GM15510 (cell line): ENCODE results near the gene PCDH12.
A peak's percentile ranks its signal among the peaks of the same experiment; 100 is the strongest.

Experiments used
- POLR2A ChIP-seq: IDR thresholded peaks from 3 replicates; pipeline ENCODE4 v1.6.1; 2011; ENCODE audit warnings: borderline replicate concordance; ENCODE audit not compliant: insufficient read length; ENCODE audit errors: extremely low read depth

Gene PCDH12

GRCh38 chr5:141969783-141970771 lies 12.1 kb upstream of the PCDH12 start:
- TF ChIP-seq POLR2A, result no peak

GRCh38 chr5:141968914-141969608 lies 11.1 kb upstream of the PCDH12 start, which contains the start of gene RNF14:
Gene RNF14 (plus strand): TSS chr5:141969105. CDS start chr5:141973589, 4,484 bp downstream.
- peak; percentile 90 for TF ChIP-seq POLR2A

GRCh38 chr5:141966963-141967333 lies 8.9 kb upstream of the PCDH12 start:
- no peak for TF ChIP-seq POLR2A

GRCh38 chr5:141966275-141966962 lies 8.4 kb upstream of the PCDH12 start:
- TF ChIP-seq POLR2A, result no peak

- TF ChIP-seq POLR2A, result no peak
Observed at GRCh38 chr5:141965071-141965470, 7.1 kb upstream of the PCDH12 start.

- no peak for TF ChIP-seq POLR2A
Observed at GRCh38 chr5:141963701-141964100, 5.7 kb upstream of the PCDH12 start.

- no peak for TF ChIP-seq POLR2A
Observed at GRCh38 chr5:141961466-141961865, 3.5 kb upstream of the PCDH12 start.

GRCh38 chr5:141960449-141961323 lies 2.7 kb upstream of the PCDH12 start:
- TF ChIP-seq POLR2A, result no peak

GRCh38 chr5:141960018-141960417 lies 2.0 kb upstream of the PCDH12 start:
- TF ChIP-seq POLR2A, result no peak

GRCh38 chr5:141958546-141959172 lies 657 bp upstream of the PCDH12 start:
- TF ChIP-seq POLR2A, result no peak

- no peak for TF ChIP-seq POLR2A
Observed at GRCh38 chr5:141957367-141957996, 520 bp downstream of the PCDH12 start.

GRCh38 chr5:141954194-141954593 lies 3.8 kb downstream of the PCDH12 start:
- no peak for TF ChIP-seq POLR2A

GRCh38 chr5:141952020-141952419 lies 6.0 kb downstream of the PCDH12 start:
- no peak for TF ChIP-seq POLR2A
